Liver (tissue), 3 donors: ENCODE results near the gene SPDYE2B.
"Not testable (repeated sequence)": the region's sequence is repeated elsewhere in the genome, so short reads cannot be mapped to it uniquely, and the experiment has no call there.

ENCODE experiments used
- ATF3 ChIP-seq: IDR thresholded peaks from 2 replicates; pipeline ENCODE4 v1.6.1; 2016; ENCODE audit warnings: antibody characterized with exemption
- CTCF ChIP-seq: fragments of 150-350 bp; IDR thresholded peaks from 2 replicates; pipeline ENCODE4 v1.5.1; 2017; ENCODE audit warnings: improper control_type of control experiment, low read depth, low read length; ENCODE audit not compliant: missing input control
- FOXA1 ChIP-seq: IDR thresholded peaks from 2 replicates; pipeline ENCODE4 v1.6.1; 2016; ENCODE audit warnings: antibody characterized with exemption
- GABPA ChIP-seq, 2 donors: IDR thresholded peaks in 1 of 2; conservative IDR thresholded peaks in 1 of 2; 2 replicates each; pipeline ENCODE4 v1.6.1; 2016; ENCODE audit warnings: antibody characterized with exemption in 2 of 2, mild to moderate bottlenecking in 1 of 2, moderate library complexity in 1 of 2
- HNF4A ChIP-seq, 2 donors: conservative IDR thresholded peaks; 2 replicates each; pipeline ENCODE4 v1.6.1; 2016; ENCODE audit warnings: antibody characterized with exemption in 2 of 2, mild to moderate bottlenecking in 2 of 2
- JUND ChIP-seq, 2 donors: IDR thresholded peaks; 2 replicates each; pipeline ENCODE4 v1.6.1; 2016; ENCODE audit warnings: antibody characterized with exemption in 2 of 2
- MAX ChIP-seq: IDR thresholded peaks from 2 replicates; pipeline ENCODE4 v1.6.1; 2016; ENCODE audit warnings: antibody characterized with exemption
- RAD21 ChIP-seq, 2 donors: IDR thresholded peaks; 2 replicates each; pipeline ENCODE4 v1.6.1; 2016; ENCODE audit warnings: antibody characterized with exemption in 2 of 2, mild to moderate bottlenecking in 2 of 2
- REST ChIP-seq: IDR thresholded peaks from 2 replicates; pipeline ENCODE4 v1.6.1; 2016; ENCODE audit warnings: antibody characterized with exemption, mild to moderate bottlenecking
- RXRA ChIP-seq, 2 donors: IDR thresholded peaks; 2 replicates each; pipeline ENCODE4 v1.6.1; 2017 to 2018; ENCODE audit warnings: antibody characterized with exemption in 2 of 2, mild to moderate bottlenecking in 1 of 2
- SP1 ChIP-seq: IDR thresholded peaks from 2 replicates; pipeline ENCODE4 v1.6.1; 2018; ENCODE audit warnings: antibody characterized with exemption, mild to moderate bottlenecking
- TAF1 ChIP-seq: conservative IDR thresholded peaks from 2 replicates; pipeline ENCODE4 v1.6.1; 2016; ENCODE audit warnings: antibody characterized with exemption, mild to moderate bottlenecking
- YY1 ChIP-seq: IDR thresholded peaks from 2 replicates; pipeline ENCODE4 v1.6.1; 2016; ENCODE audit warnings: antibody characterized with exemption, mild to moderate bottlenecking
- donor health status: healthy.
- donor health status: healthy.

- TF ChIP-seq CTCF; GABPA (IDR thresholded peaks at IDR 0.05 in 1 of 2, conservative IDR thresholded peaks at IDR 0.05 in 1 of 2); HNF4A (conservative IDR thresholded peaks at IDR 0.05); RAD21 (IDR thresholded peaks at IDR 0.05); ATF3; REST; RXRA (IDR thresholded peaks at IDR 0.05); YY1; FOXA1; MAX; TAF1; JUND (IDR thresholded peaks at IDR 0.05); SP1: not testable (repeated sequence)
These were observed 36.4 kb upstream of the SPDYE2B start for GRCh38 chr7:102613575-102614345.
